RWPE2 (cell line): Measurements from ENCODE around the gene RABGEF1.
"Not testable (repeated sequence)": the region's sequence is repeated elsewhere in the genome, so short reads cannot be mapped to it uniquely, and the experiment has no call there.

ENCODE experiments used
- ATAC-seq: fragments of 200-7000 bp; cut with Tn5 transposase; 3 replicates; pipeline ENCODE4 v1.9.1; 2021; ENCODE audit warnings: low read depth
- DNase-seq: peaks from one replicate; pipeline ENCODE4 v3.0.0-alpha.2; 2020; ENCODE audit warnings: low spot score
- H3K27ac ChIP-seq: fragments of 450-650 bp; 2 replicates; pipeline ENCODE4 v1.5.1; 2017; ENCODE audit warnings: mild to moderate bottlenecking; ENCODE audit not compliant: poor library complexity, severe bottlenecking
- H3K27me3 ChIP-seq: fragments of 250-450 bp; sonication (Bioruptor Pico); 2 replicates; pipeline ENCODE4 v1.5.1; 2021; ENCODE audit warnings: mild to moderate bottlenecking, moderate library complexity; ENCODE audit not compliant: insufficient read depth, poor library complexity, severe bottlenecking
- H3K36me3 ChIP-seq: fragments of 250-450 bp; sonication (Bioruptor Pico); 2 replicates; pipeline ENCODE4 v1.5.1; 2020; ENCODE audit warnings: low read depth, mild to moderate bottlenecking, moderate library complexity
- H3K4me1 ChIP-seq: fragments of 250-450 bp; sonication (Bioruptor Pico); 2 replicates; pipeline ENCODE4 v1.5.1; 2021; ENCODE audit warnings: mild to moderate bottlenecking, moderate library complexity; ENCODE audit not compliant: insufficient read depth, poor library complexity, severe bottlenecking
- H3K4me3 ChIP-seq: fragments of 250-450 bp; sonication (Bioruptor Pico); 2 replicates; pipeline ENCODE4 v1.5.1; 2021; ENCODE audit warnings: mild to moderate bottlenecking, moderate library complexity; ENCODE audit not compliant: severe bottlenecking
- H3K9me3 ChIP-seq: fragments of 250-450 bp; sonication (Bioruptor Pico); 2 replicates; pipeline ENCODE4 v1.5.1; 2021; ENCODE audit warnings: mild to moderate bottlenecking, moderate library complexity; ENCODE audit not compliant: severe bottlenecking
- TF ChIP-seq, protein P1 (sequence below): fragments of 450-650 bp; IDR thresholded peaks from one replicate; pipeline ENCODE4 v1.5.1; 2017; ENCODE audit warnings: mild to moderate bottlenecking, moderate library complexity; ENCODE audit not compliant: poor library complexity, severe bottlenecking

RABGEF1 gene

DNA sequence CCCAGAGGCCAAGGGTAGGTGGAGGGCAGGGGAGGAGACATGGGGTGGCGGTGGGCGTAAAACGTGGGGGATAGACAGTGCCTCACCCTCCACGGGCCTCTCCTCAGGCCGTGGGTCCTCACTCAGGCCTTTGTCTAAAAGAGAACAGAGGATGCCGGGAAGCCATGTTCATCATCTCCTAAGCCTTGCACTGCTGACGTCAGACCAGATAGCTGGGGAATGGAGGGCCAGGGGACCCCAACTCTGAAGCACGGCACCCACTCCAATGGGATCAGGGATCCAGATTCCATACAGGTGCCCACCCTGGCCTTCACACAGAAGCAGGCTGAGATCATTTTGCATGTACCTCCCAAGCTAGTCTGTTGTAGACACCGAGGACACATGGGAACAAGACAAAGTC lies 97.1 kb downstream of the RABGEF1 start:
- TF ChIP-seq, protein P1, sequence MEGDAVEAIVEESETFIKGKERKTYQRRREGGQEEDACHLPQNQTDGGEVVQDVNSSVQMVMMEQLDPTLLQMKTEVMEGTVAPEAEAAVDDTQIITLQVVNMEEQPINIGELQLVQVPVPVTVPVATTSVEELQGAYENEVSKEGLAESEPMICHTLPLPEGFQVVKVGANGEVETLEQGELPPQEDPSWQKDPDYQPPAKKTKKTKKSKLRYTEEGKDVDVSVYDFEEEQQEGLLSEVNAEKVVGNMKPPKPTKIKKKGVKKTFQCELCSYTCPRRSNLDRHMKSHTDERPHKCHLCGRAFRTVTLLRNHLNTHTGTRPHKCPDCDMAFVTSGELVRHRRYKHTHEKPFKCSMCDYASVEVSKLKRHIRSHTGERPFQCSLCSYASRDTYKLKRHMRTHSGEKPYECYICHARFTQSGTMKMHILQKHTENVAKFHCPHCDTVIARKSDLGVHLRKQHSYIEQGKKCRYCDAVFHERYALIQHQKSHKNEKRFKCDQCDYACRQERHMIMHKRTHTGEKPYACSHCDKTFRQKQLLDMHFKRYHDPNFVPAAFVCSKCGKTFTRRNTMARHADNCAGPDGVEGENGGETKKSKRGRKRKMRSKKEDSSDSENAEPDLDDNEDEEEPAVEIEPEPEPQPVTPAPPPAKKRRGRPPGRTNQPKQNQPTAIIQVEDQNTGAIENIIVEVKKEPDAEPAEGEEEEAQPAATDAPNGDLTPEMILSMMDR, result no peak
- Histone ChIP-seq H3K9me3 (peaks cover 2% of the 10 kb centered on the region), H3K27me3 (no peaks in the 10 kb centered on the region), H3K36me3 (no peaks in the 10 kb centered on the region), H3K27ac (no peak overlapping the region), H3K4me3 (no peak overlapping the region), H3K4me1 (no peaks in the 10 kb centered on the region)
- ATAC-seq (no peak), DNase-seq (no peak)

DNA sequence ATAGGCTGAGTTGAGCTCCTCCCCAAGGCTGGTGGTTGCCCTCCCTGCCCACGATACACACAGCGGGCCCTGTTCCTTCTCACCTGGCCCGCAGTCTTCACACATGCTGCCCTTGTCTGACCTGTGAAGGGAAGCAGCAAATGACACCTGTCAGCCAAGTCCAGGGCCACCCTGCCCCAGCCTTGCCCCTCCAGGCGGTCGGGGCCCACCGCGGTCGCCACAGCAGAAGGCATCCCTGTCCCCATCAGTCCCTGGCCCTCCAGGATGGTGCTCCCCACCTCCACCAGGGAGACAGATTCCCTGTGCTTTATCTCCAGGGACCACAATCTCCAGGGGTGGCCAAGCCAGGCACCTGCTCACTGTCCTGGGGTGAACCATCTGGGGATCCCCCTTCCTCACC lies 99.3 kb downstream of the RABGEF1 start:
- Histone ChIP-seq H3K27ac (no peak overlapping the region), H3K4me3 (no peak overlapping the region), H3K36me3 (no peaks in the 10 kb centered on the region), H3K27me3 (no peaks in the 10 kb centered on the region), H3K9me3 (peaks cover 2% of the 10 kb centered on the region), H3K4me1 (no peaks in the 10 kb centered on the region)
- DNase-seq, result no peak
- ATAC-seq, result no peak
- TF ChIP-seq, protein P1, result no peak

DNA sequence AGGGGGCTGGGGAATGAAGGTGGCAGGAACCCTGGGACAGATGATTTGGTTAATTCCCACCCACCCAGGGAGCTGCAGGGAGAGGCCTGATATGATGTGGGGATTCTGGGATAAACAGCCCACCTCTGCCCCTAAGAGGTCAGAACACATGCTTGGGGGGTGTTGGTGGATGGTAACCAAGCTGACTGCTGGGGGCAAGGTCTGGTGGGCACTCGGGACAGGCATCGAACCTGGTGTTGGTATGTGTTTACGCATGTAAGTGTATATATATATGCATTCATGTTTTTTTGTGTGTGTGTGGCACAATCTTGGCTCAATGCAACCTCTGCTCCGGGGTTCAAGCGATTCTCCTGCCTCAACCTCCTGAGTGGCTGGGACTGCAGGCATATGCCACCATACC lies 99.8 kb downstream of the RABGEF1 start:
- DNase-seq, result no peak
- Histone ChIP-seq H3K4me1 (no peaks in the 10 kb centered on the region), H3K4me3 (no peak overlapping the region), H3K27ac (no peak overlapping the region), H3K9me3 (peaks cover 2% of the 10 kb centered on the region), H3K27me3 (no peaks in the 10 kb centered on the region), H3K36me3 (no peaks in the 10 kb centered on the region)
- ATAC-seq, result no peak
- TF ChIP-seq, protein P1, result no peak

DNA sequence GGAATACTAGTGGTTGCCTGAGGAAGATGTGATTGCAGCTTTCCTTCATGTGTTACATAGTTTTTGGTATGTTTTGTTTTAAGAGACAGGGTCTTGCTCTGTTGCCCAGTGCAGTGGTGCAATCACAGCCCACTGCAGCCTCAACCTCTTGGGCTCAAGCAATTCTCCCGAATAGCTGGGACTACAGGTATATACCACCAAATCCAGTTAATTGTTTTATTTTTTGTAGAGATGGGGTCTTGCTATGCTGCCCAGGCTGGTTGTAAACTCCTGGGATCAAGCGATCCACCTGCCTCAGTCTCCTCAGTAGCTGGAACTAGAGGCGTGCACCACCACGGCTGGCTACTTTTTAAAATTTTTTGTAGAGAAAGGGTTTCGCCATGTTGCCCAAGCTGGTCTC lies 101.4 kb downstream of the RABGEF1 start:
- H3K4me3 ChIP-seq, result no peak overlapping the region
- ATAC-seq (no peak), DNase-seq (no peak)
- H3K36me3 ChIP-seq, result no peaks in the 10 kb centered on the region
- no peak overlapping the region for H3K27ac ChIP-seq
- no peaks in the 10 kb centered on the region for H3K27me3 ChIP-seq
- TF ChIP-seq, protein P1, result no peak
- H3K4me1 ChIP-seq, result peaks cover 3% of the 10 kb centered on the region
- H3K9me3 ChIP-seq, result peaks cover 1% of the 10 kb centered on the region

DNA sequence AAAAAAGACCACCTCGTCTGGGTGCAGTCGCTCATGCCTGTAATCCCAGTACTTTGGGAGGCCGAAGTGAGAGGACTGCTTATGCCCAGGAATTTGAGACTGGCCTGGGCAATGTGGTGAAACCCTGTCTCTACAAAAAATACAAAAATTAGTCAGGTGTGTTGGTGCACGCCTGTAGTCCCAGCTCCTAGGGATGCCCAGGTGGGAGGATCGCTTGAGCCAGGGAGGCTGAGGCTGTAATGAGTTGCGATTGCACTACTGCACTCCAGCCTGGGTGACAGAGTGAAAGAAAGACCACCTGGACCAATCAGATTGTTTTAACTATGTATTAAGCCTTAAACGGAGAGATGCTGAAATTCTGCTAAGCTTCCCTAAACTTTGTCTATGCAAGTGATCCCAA lies 103.0 kb downstream of the RABGEF1 start:
- not testable (repeated sequence) for H3K27me3 ChIP-seq, H3K9me3 ChIP-seq, H3K4me1 ChIP-seq, DNase-seq, H3K4me3 ChIP-seq, H3K27ac ChIP-seq, ATAC-seq, H3K36me3 ChIP-seq
